ENCODE measurements around the gene CAPN5. TPM values are rescaled to one million over a fixed set of nuclear protein-coding genes. Genes with fewer than 3 reads are reported as not detected.
A peak's percentile ranks its signal among the peaks of the same experiment; 100 is the strongest.

CAPN5 gene
- total and polyA plus RNA-seq, 2 of the 8 experiments (the other 6 are each of a cell fraction or from before 2014, with no cell fraction given): 21.5 to 22.4 TPM

GRCh38 chr11:77147036-77147315 lies 80.2 kb downstream of the CAPN5 start:
- H3K79me1 ChIP-seq (ENCODE audit: low read depth, low read length): no peaks in the 10 kb centered on the region
- no peak overlapping the region for H3K23ac ChIP-seq (ENCODE audit: insufficient read length)
- no peaks in the 10 kb centered on the region for H4K20me1 ChIP-seq (replicated peaks in 1 of 2; ENCODE audit: control insufficient read depth in 1 of 2, insufficient read depth in 2 of 2, low read length in 2 of 2)
- H3K27me3 ChIP-seq (replicated peaks in 1 of 4; ENCODE audit: control insufficient read depth in 3 of 4, extremely low read depth in 1 of 4, insufficient read depth in 3 of 4, low read length in 3 of 4): peaks cover 0 to 2% (median 0%) of the 10 kb centered on the region in 4 experiments; a peak in 2 of 7 replicates
- no peaks in the 10 kb centered on the region for H3K79me2 ChIP-seq (ENCODE audit: control insufficient read depth in 1 of 2, insufficient read depth in 2 of 2, low read length in 2 of 2)
- FAIRE-seq (no peak), DNase-seq (ENCODE audit: low read depth in 1 of 2, low spot score in 2 of 2) (no peak)
- H3K4me2 ChIP-seq (ENCODE audit: insufficient read depth in 1 of 2, low read depth in 2 of 2, low read length in 2 of 2): peak overlapping the region in 1 of 2 experiments; percentile 94; a peak in 1 of 4 replicates
- peaks cover 7% of the 10 kb centered on the region; the same call in 1 of the 2 replicates for H3K23me2 ChIP-seq (ENCODE audit: low read depth, low read length)
- H3K36me3 ChIP-seq (ENCODE audit: control insufficient read depth in 2 of 4, insufficient read depth in 4 of 4, low read length in 3 of 4): no peaks in the 10 kb centered on the region
- no peak overlapping the region for H4K5ac ChIP-seq (ENCODE audit: insufficient read length, low read depth, low read length)
- H2BK20ac ChIP-seq (ENCODE audit: low read length): no peak overlapping the region
- H2BK5ac ChIP-seq (ENCODE audit: low read depth, low read length): no peak overlapping the region
- H2BK120ac ChIP-seq (replicated peaks; ENCODE audit: low read depth, low read length): no peak overlapping the region
- H3K18ac ChIP-seq (ENCODE audit: extremely low read depth, low read length): no peak overlapping the region
- H2BK15ac ChIP-seq (ENCODE audit: low read length): 0 out of 2 replicates have a peak overlapping the region, but pooled peaks have one; percentile 31
- H3K14ac ChIP-seq (ENCODE audit: insufficient read length): no peak overlapping the region
- CTCF ChIA-PET (ENCODE audit: partially characterized antibody): interaction anchor here (0.9 to 16.2 kb wide), 11 partner anchors 17 to 49 kb away, joined by 3 to 104 read pairs (median 4); partner anchors contain the start of gene MYO7A
- H4K8ac ChIP-seq (ENCODE audit: extremely low read depth, insufficient read depth, low read length): no peak overlapping the region
- H2AFZ ChIP-seq (ENCODE audit: low read length): no peak overlapping the region
- 0 out of 2 replicates have a peak overlapping the region, but pooled peaks have one; percentile 65 for H2AK5ac ChIP-seq (ENCODE audit: low read depth, low read length)
- H3K9ac ChIP-seq (replicated peaks in 1 of 4; ENCODE audit: extremely low read depth in 1 of 4, low read depth in 3 of 4, low read length in 3 of 4): no peak overlapping the region
- H3K9me3 ChIP-seq (ENCODE audit: insufficient read depth in 2 of 2, low read depth in 1 of 2, low read length in 1 of 2): no peaks in the 10 kb centered on the region
- peak overlapping the region; percentile 63; the same call in 1 of the 2 replicates for H2BK12ac ChIP-seq (ENCODE audit: low read depth, low read length)
- POLR2A ChIA-PET (ENCODE audit: partially characterized antibody): interaction anchor here (1.5 to 2.6 kb wide), 3 partner anchors 11 to 34 kb away, joined by 3 to 14 read pairs (median 6); no protein-coding TSS in a partner anchor
- H3K27ac ChIP-seq (ENCODE audit: low read depth, low read length): no peak overlapping the region
- H3K56ac ChIP-seq (replicated peaks; ENCODE audit: insufficient read length, low read depth, low read length): no peak overlapping the region
- H4K91ac ChIP-seq (replicated peaks; ENCODE audit: insufficient read length, low read length): no peak overlapping the region
- H3K4me3 ChIP-seq (ENCODE audit: extremely low read depth in 1 of 4, insufficient read depth in 2 of 4, low read depth in 3 of 4, low read length in 4 of 4): no peak overlapping the region
- TF ChIP-seq POLR2A (IDR thresholded peaks at IDR 0.05; ENCODE audit: control extremely low read depth in 1 of 2, low read depth in 2 of 2, low read length in 2 of 2): no peak
- TF ChIP-seq ATF2 (IDR thresholded peaks at IDR 0.05; ENCODE audit: low read length): no peak
- TF ChIP-seq CHD2 (IDR thresholded peaks at IDR 0.05; ENCODE audit: low read length): no peak
- no peak for TF ChIP-seq CTBP2 (IDR thresholded peaks at IDR 0.05; ENCODE audit: borderline replicate concordance, insufficient read depth, insufficient read length, low read length)
- TF ChIP-seq, protein P1, sequence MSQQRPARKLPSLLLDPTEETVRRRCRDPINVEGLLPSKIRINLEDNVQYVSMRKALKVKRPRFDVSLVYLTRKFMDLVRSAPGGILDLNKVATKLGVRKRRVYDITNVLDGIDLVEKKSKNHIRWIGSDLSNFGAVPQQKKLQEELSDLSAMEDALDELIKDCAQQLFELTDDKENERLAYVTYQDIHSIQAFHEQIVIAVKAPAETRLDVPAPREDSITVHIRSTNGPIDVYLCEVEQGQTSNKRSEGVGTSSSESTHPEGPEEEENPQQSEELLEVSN (IDR thresholded peaks at IDR 0.05): no peak
- TF ChIP-seq POU5F1 (IDR thresholded peaks at IDR 0.05; ENCODE audit: low read depth, low read length): no peak
- TF ChIP-seq SUZ12 (IDR thresholded peaks at IDR 0.05; ENCODE audit: low read length): no peak
- TF ChIP-seq TAF1 (IDR thresholded peaks at IDR 0.05; ENCODE audit: low read depth, low read length): no peak
- TF ChIP-seq GABPA (IDR thresholded peaks at IDR 0.05; ENCODE audit: borderline replicate concordance, insufficient read depth, low read length): no peak
- TF ChIP-seq TEAD4 (IDR thresholded peaks at IDR 0.05; ENCODE audit: low read depth, low read length): no peak
- no peak overlapping the region for H3K4ac ChIP-seq (replicated peaks; ENCODE audit: insufficient read length, low read depth, low read length)
- 77% methylated on average over 1 of the region's 1 CpG; no CpG with 5 or more reads in 1 of the 2 experiments for WGBS, 2 experiments (ENCODE audit: extremely low coverage in 1 of 2, insufficient coverage in 1 of 2, insufficient read length in 1 of 2, insufficient replicate concordance in 2 of 2, low coverage in 1 of 2, low lambda C conversion rate in 2 of 2, missing lambda C conversion rate in 1 of 2)
- peaks cover 0 to 11% (median 5%) of the 10 kb centered on the region in 4 experiments; a peak in 6 of 7 replicates for H3K4me1 ChIP-seq (replicated peaks in 1 of 4; ENCODE audit: control insufficient read depth in 3 of 4, insufficient read depth in 4 of 4, low read length in 3 of 4)
